Esophagus muscularis mucosa (tissue), 4 donors: ENCODE measurements around the gene HIVEP1. TPM values are rescaled to one million over a fixed set of nuclear protein-coding genes. Genes with fewer than 3 reads are reported as not detected.

Source experiments
- DNase-seq: peaks from one replicate; pipeline ENCODE4 v3.0.0-alpha.2; 2017; ENCODE audit errors: extremely low spot score
- H3K27ac ChIP-seq, 4 donors: fragments of 200-600 bp; sonication (generic); replicated peaks in 1 of 4; 1 replicate in 3 of 4; 2 replicates in 1 of 4; pipeline ENCODE4 v1.5.1; 2016 to 2019; ENCODE audit warnings: mild to moderate bottlenecking in 1 of 4
- H3K27me3 ChIP-seq, 4 donors: fragments of 200-600 bp; sonication (generic); one replicate each; pipeline versions ENCODE4 v1.5.1 to v1.6.0; 2016 to 2019
- H3K36me3 ChIP-seq, 4 donors: fragments of 200-600 bp; sonication (generic); one replicate each; pipeline ENCODE4 v1.5.1; 2016 to 2019
- H3K4me1 ChIP-seq, 4 donors: fragments of 200-600 bp; sonication (generic); one replicate each; pipeline ENCODE4 v1.5.1; 2016 to 2019
- H3K4me3 ChIP-seq, 4 donors: fragments of 200-600 bp; sonication (generic); 1 replicate in 2 of 4; 2 replicates in 2 of 4; pipeline ENCODE4 v1.5.1; 2016 to 2019; ENCODE audit warnings: mild to moderate bottlenecking in 4 of 4, moderate library complexity in 1 of 4
- H3K9me3 ChIP-seq, 4 donors: fragments of 200-600 bp; sonication (generic); 1 replicate in 3 of 4; 2 replicates in 1 of 4; pipeline ENCODE4 v1.5.1; 2016 to 2019
- EP300 ChIP-seq: sonication (generic); formaldehyde crosslinking; IDR thresholded peaks from one replicate; pipeline ENCODE4 v1.6.1; 2017; ENCODE audit warnings: antibody characterized with exemption
- POLR2A ChIP-seq: fragments of 450-650 bp; IDR thresholded peaks from one replicate; pipeline ENCODE4 v1.6.1; 2017; ENCODE audit warnings: antibody characterized with exemption, moderate library complexity, mild to moderate bottlenecking, low read depth
- POLR2AphosphoS5 ChIP-seq, 2 donors: sonication (generic); formaldehyde crosslinking; IDR thresholded peaks; one replicate each; pipeline ENCODE4 v1.6.1; 2017; ENCODE audit warnings: antibody characterized with exemption in 2 of 2
- WGBS: methylation state at CpG from one replicate; pipeline ENCODE4 v1.1.5; 2018; 5-methylcytosine and 5-hydroxymethylcytosine counted together
- intact Hi-C: fragments of 100-400 bp; cut with DNase I; formaldehyde crosslinking; loops from one replicate; pipeline ENCODE4 v1.15.1; 2023
- total RNA-seq, 4 donors: library from RNA; depleted of rRNA; stranded (reverse); fragments of >200 nt; gene quantifications; one replicate each; pipeline versions ENCODE4 v1.1.0 to v1.2.1, GENCODE V29; 2016
- TF ChIP-seq, protein P1 (sequence below), 3 experiments: fragments of 200-600 bp in 2 of 3; fragments of 450-650 bp in 1 of 3; sonication (generic) in 2 of 3; IDR thresholded peaks; one replicate each; pipeline ENCODE4 v1.5.1; 2017 to 2019; ENCODE audit warnings: antibody characterized with exemption in 3 of 3, mild to moderate bottlenecking in 2 of 3, moderate library complexity in 1 of 3

Gene HIVEP1
- total RNA-seq, 4 donors from 2014 or later: 16.2 to 28.3 (median 25.1) TPM

- Histone ChIP-seq H3K4me1 (no peaks in the 10 kb centered on the region), H3K36me3 (peaks cover 14 to 17% (median 15%) of the 10 kb centered on the region in 4 donors), H3K27me3 (no peaks in the 10 kb centered on the region), H3K9me3 (peaks cover 0 to 5% (median 0%) of the 10 kb centered on the region in 4 donors), H3K4me3 (no peak overlapping the region), H3K27ac (no peak overlapping the region)
- TF ChIP-seq POLR2AphosphoS5 (IDR thresholded peaks at IDR 0.05) (no peak), POLR2A (no peak), EP300 (no peak)
- TF ChIP-seq, protein P1, sequence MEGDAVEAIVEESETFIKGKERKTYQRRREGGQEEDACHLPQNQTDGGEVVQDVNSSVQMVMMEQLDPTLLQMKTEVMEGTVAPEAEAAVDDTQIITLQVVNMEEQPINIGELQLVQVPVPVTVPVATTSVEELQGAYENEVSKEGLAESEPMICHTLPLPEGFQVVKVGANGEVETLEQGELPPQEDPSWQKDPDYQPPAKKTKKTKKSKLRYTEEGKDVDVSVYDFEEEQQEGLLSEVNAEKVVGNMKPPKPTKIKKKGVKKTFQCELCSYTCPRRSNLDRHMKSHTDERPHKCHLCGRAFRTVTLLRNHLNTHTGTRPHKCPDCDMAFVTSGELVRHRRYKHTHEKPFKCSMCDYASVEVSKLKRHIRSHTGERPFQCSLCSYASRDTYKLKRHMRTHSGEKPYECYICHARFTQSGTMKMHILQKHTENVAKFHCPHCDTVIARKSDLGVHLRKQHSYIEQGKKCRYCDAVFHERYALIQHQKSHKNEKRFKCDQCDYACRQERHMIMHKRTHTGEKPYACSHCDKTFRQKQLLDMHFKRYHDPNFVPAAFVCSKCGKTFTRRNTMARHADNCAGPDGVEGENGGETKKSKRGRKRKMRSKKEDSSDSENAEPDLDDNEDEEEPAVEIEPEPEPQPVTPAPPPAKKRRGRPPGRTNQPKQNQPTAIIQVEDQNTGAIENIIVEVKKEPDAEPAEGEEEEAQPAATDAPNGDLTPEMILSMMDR (IDR thresholded peaks at IDR 0.05): no peak
- no peak for DNase-seq
- intact Hi-C loops: no loop called here
- 92% methylated on average over 2 of the region's 2 CpGs for WGBS
Observed at GRCh38 chr6:12116264-12116800, 104.2 kb downstream of the HIVEP1 start.

DNA sequence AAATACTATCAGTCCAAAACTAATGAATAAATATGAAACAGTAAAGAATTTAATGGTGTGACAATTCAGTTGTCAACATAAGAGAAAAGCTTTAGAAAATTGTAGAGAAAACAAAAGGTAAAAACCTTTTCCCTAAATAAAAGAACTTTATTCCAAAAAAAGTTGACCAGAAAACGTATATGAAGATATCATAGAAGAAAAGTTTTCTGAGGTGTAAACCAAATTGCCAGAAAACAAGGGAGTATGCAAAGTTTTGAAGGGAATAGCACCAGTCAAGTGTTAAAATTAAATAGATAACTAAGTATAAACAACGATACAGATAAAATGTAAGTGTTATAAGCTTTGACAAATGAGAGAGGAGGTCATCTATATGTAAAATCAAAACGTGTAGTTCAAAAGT lies 104.9 kb downstream of the HIVEP1 start:
- intact Hi-C loops: no loop called here

GRCh38 chr6:12118607-12119006 lies 106.5 kb downstream of the HIVEP1 start:
- H3K27ac ChIP-seq: no peak overlapping the region
- no peak for DNase-seq
- intact Hi-C loops: no loop called here
- no peaks in the 10 kb centered on the region for H3K27me3 ChIP-seq
- H3K4me1 ChIP-seq: no peaks in the 10 kb centered on the region
- TF ChIP-seq EP300 (no peak), POLR2A (no peak), POLR2AphosphoS5 (IDR thresholded peaks at IDR 0.05) (no peak)
- TF ChIP-seq, protein P1 (IDR thresholded peaks at IDR 0.05): no peak
- peaks cover 12 to 26% (median 21%) of the 10 kb centered on the region in 4 donors for H3K36me3 ChIP-seq
- peaks cover 0 to 5% (median 0%) of the 10 kb centered on the region in 4 donors for H3K9me3 ChIP-seq
- H3K4me3 ChIP-seq: no peak overlapping the region

More for the DNA sequence above, 104.9 kb downstream of the HIVEP1 start:
- peaks cover 0 to 5% (median 0%) of the 10 kb centered on the region in 4 donors for H3K9me3 ChIP-seq
- TF ChIP-seq EP300: no peak
- no peak for DNase-seq
- no peaks in the 10 kb centered on the region for H3K4me1 ChIP-seq
- WGBS: 97% methylated on average over 3 of the region's 3 CpGs
- H3K4me3 ChIP-seq: no peak overlapping the region
- H3K36me3 ChIP-seq: peaks cover 12 to 23% (median 21%) of the 10 kb centered on the region in 4 donors
- H3K27ac ChIP-seq: no peak overlapping the region
- no peaks in the 10 kb centered on the region for H3K27me3 ChIP-seq

DNA sequence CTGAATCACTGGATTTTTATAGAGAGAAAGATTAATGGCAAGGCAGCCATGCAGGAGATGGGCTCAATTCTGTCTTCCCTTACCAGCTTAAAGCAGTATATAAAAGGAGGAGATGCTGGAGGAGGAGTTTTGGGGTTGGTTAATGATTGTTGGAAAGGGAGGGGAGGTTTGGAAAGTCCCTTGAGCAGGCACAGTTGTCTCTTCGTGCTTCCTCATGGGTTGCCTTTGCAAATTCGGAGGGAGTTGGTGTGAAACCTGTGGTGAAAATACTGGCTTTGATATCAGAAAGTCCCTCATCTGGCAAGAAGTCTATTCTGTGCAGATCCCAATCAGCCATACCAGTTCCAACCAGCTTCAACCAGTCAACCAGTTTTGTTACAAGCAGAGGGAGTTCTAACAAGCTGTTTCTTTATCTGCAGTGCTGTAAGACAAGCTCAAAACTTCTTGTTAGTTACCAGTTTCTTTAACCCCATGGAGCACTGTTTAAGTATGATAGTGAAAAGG lies 107.0 kb downstream of the HIVEP1 start:
- peaks cover 12 to 26% (median 21%) of the 10 kb centered on the region in 4 donors for H3K36me3 ChIP-seq
- no peak for DNase-seq
- no peak overlapping the region for H3K27ac ChIP-seq
- H3K27me3 ChIP-seq: no peaks in the 10 kb centered on the region
- H3K4me1 ChIP-seq: no peaks in the 10 kb centered on the region
- intact Hi-C loops: no loop called here
- H3K9me3 ChIP-seq: peaks cover 0 to 5% (median 0%) of the 10 kb centered on the region in 4 donors
- 54% methylated on average over 2 of the region's 2 CpGs for WGBS
- H3K4me3 ChIP-seq: no peak overlapping the region
- TF ChIP-seq POLR2AphosphoS5 (IDR thresholded peaks at IDR 0.05) (no peak), EP300 (no peak)

DNA sequence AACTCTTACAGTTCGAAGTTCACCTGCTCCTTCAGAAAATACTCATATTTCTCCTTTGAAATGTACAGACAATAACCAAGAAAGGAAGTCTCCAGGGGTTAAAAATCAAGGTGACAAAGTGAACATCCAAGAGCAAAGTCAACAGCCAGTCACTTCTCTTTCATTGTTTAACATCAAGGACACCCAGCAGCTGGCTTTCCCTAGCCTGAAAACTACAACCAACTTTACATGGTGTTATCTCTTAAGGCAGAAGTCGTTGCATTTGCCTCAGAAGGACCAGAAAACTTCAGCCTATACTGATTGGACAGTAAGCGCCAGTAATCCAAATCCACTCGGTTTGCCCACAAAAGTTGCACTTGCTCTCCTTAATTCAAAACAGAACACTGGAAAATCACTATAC lies 113.3 kb downstream of the HIVEP1 start:
- Histone ChIP-seq H3K27ac (no peak overlapping the region), H3K9me3 (no peaks in the 10 kb centered on the region), H3K4me3 (no peak overlapping the region), H3K4me1 (no peaks in the 10 kb centered on the region), H3K36me3 (peaks cover 8 to 24% (median 14%) of the 10 kb centered on the region in 4 donors), H3K27me3 (no peaks in the 10 kb centered on the region)
- intact Hi-C loops: no loop called here
- DNase-seq: no peak
- TF ChIP-seq POLR2AphosphoS5 (IDR thresholded peaks at IDR 0.05) (no peak), POLR2A (no peak)
- 86% methylated on average over 4 of the region's 4 CpGs for WGBS

DNA sequence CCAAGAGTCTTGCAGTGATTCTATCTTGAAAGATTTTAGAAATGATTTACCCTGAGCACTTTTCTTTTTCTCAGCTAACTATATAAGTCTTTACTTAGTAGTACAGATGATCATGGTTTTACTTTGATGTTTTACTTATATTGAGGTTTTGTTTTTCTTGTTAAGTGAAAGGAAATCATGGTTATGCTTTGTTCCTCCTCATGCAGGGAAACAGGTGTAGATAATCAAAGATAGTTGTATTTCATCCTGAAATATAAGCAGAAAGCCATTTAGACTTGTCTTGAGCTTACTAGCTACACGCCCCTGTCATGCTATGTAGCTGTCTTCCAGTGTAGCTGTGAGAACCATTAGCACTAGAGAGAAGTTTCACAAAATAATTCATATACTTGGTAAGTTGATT lies 113.9 kb downstream of the HIVEP1 start:
- intact Hi-C loops: no loop called here
- Histone ChIP-seq H3K27me3 (no peaks in the 10 kb centered on the region), H3K36me3 (peaks cover 1 to 17% (median 8%) of the 10 kb centered on the region in 4 donors), H3K9me3 (no peaks in the 10 kb centered on the region), H3K27ac (no peak overlapping the region), H3K4me1 (no peaks in the 10 kb centered on the region), H3K4me3 (no peak overlapping the region)
- TF ChIP-seq EP300 (no peak), POLR2AphosphoS5 (IDR thresholded peaks at IDR 0.05) (no peak)
- 93% methylated on average over 1 of the region's 1 CpG for WGBS
- no peak for DNase-seq

GRCh38 chr6:12129523-12129922 lies 117.4 kb downstream of the HIVEP1 start:
- no peaks in the 10 kb centered on the region for H3K9me3 ChIP-seq
- H3K4me1 ChIP-seq: peaks cover 0 to 6% (median 0%) of the 10 kb centered on the region in 4 donors
- intact Hi-C loops: no loop called here
- no peak overlapping the region for H3K4me3 ChIP-seq
- DNase-seq: no peak
- H3K27me3 ChIP-seq: no peaks in the 10 kb centered on the region
- no peak overlapping the region for H3K27ac ChIP-seq
- 87% methylated on average over 1 of the region's 1 CpG for WGBS
- H3K36me3 ChIP-seq: peaks cover 0 to 5% (median 0%) of the 10 kb centered on the region in 4 donors
- TF ChIP-seq, protein P1 (IDR thresholded peaks at IDR 0.05): no peak
- no peak for TF ChIP-seq EP300
- TF ChIP-seq POLR2AphosphoS5 (IDR thresholded peaks at IDR 0.05): no peak
- no peak for TF ChIP-seq POLR2A
